ENCODE results near the gene GLP1R.

Gene GLP1R

DNA sequence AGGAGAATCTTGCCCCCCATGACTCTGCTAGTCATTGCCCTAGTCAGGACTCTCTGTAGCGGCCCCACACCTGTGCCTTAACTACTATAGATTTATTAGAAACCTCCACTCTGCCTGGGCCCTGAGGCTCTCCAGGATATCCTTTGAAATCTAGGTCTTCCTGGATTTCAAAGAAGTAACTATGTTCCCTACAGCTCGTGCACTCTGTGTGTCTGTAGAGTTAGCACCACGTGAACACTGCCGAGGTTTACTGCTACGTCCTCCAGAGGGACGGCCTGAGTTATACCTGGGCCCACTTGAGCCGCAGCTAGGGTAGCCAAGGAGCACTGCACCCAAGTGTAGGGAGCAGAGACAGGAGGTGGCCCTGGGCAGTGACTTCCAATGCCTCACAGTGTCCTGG, 19.8 kb downstream of the GLP1R start:
- Mint-ChIP-seq H3K4me1 (no peaks in the 10 kb centered on the region), H3K4me3 (no peak overlapping the region), H3K27ac (no peak overlapping the region), H3K36me3 (no peaks in the 10 kb centered on the region), H3K9me3 (no peaks in the 10 kb centered on the region)
- DNase-seq (ENCODE audit: low spot score in 2 of 2), result no peak
- no peak for ATAC-seq

DNA sequence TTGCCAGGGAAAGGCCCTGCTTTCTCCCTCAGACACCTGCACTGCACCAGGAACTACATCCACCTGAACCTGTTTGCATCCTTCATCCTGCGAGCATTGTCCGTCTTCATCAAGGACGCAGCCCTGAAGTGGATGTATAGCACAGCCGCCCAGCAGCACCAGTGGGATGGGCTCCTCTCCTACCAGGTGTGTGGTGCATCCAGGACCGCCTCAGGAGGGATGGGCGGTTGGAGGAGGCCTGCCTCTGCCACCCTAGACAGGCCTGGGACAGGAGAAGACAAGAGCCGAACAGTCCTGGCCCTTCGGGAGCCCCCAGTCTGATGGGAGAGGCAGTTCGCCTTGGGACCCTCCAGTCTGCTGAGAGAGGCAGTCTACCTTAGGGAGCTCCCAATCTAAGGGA, 24.2 kb downstream of the GLP1R start:
- Mint-ChIP-seq H3K9me3 (no peaks in the 10 kb centered on the region), H3K4me3 (no peak overlapping the region), H3K27ac (no peak overlapping the region), H3K36me3 (no peaks in the 10 kb centered on the region), H3K4me1 (peaks cover 16% of the 10 kb centered on the region)
- ATAC-seq (no peak), DNase-seq (ENCODE audit: low spot score in 2 of 2) (no peak)

DNA sequence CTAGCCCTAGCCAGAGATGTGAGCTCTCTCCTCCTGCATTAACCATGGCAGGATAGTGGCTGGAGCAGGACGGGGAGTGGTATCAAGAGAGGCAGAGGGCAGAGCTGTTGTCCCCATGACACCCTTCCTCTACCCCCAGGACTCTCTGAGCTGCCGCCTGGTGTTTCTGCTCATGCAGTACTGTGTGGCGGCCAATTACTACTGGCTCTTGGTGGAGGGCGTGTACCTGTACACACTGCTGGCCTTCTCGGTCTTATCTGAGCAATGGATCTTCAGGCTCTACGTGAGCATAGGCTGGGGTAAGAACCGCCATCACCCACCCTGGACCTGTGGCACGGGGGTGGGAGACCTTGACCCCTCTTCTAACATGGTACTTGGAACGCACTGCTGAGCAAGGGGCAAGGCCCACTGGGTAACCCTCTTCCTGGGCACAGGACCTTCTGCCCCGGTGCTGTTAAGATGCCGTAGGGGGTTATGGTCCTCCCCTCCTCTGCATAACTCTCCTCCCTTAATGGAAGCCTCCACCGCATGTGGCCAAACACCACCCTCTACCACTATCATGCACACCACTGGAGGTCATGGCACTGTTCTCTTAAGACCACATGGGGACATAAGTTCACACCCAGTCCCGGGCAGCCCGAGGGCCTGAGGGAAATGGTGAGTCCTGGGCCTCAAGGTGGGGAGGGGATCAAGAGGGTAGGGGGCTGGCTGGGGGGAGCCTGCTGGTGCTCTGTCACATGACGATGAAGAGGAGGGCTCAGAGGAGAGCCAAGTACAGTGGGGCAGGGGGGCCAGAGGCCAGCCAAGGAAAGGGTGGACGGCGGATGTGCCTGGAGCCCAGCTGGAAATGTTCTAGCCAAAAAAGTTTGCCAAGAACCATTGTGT, 25.1 kb downstream of the GLP1R start:
- peak; percentile 4 for ATAC-seq
- DNase-seq (ENCODE audit: low spot score in 2 of 2), result no peak
- Mint-ChIP-seq H3K9me3 (no peaks in the 10 kb centered on the region), H3K4me3 (no peak overlapping the region), H3K4me1 (peaks cover 16% of the 10 kb centered on the region), H3K27ac (no peak overlapping the region), H3K36me3 (no peaks in the 10 kb centered on the region)

DNA sequence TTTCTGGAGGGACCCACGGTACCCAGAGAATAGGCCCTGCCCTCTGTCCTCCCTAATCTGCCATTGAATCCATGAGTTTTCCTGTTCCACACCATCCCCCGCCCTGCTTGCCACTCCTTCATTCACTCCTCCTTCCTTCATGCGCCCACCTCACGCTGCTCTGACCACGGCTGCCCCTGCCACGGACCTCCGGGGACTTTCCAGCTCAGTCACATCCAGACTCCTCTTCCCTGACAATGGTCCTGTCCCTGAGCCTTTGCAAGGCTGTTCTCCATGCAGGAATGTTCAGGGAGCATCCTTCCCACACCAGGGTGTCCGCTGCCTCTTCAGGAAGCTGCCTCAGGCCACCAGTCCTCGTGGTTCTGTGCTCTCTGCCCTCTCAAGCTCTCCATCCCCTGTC, 25.9 kb downstream of the GLP1R start:
- Mint-ChIP-seq H3K4me3 (no peak overlapping the region), H3K27ac (no peak overlapping the region), H3K9me3 (no peaks in the 10 kb centered on the region), H3K4me1 (peaks cover 16% of the 10 kb centered on the region), H3K36me3 (no peaks in the 10 kb centered on the region)
- DNase-seq (ENCODE audit: low spot score in 2 of 2) (no peak), ATAC-seq (no peak)

DNA sequence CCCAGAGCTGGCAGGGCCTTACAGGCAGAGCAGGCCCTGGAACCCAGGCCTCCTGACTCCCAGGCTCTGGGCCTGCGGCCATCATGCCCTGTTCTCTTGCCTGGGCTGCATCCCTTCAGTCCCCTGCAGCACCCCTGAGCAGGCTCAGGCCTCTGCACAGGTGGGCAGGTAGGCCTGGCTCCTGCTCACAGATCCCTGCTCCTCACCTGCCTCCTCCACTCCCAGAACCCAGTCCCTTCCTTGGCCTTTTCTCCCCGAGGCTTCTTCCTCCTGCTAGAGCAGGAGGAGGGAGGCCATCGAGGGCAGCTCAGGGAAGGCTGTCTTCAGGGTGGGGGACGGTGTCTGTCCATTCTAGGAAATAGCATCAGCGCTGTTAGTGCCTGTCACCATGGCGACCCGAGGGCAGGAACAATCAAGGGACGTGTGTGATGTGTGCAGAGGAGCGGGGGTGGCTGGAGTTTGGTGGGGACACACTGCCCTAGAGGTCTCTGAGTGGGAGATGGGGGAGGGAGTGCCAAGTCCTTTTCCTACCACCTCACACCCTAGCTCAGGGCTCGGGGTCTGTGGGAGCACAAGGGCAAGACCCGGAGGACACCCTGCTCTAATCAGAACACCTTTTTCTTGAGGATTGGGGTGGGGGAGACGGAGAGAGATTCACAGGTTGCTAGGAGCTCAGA, 26.6 kb downstream of the GLP1R start:
- Mint-ChIP-seq H3K4me1 (peaks cover 16% of the 10 kb centered on the region), H3K27ac (no peak overlapping the region), H3K36me3 (no peaks in the 10 kb centered on the region), H3K4me3 (no peak overlapping the region), H3K9me3 (no peaks in the 10 kb centered on the region)
- ATAC-seq, result no peak
- DNase-seq (ENCODE audit: low spot score in 2 of 2), result no peak

DNA sequence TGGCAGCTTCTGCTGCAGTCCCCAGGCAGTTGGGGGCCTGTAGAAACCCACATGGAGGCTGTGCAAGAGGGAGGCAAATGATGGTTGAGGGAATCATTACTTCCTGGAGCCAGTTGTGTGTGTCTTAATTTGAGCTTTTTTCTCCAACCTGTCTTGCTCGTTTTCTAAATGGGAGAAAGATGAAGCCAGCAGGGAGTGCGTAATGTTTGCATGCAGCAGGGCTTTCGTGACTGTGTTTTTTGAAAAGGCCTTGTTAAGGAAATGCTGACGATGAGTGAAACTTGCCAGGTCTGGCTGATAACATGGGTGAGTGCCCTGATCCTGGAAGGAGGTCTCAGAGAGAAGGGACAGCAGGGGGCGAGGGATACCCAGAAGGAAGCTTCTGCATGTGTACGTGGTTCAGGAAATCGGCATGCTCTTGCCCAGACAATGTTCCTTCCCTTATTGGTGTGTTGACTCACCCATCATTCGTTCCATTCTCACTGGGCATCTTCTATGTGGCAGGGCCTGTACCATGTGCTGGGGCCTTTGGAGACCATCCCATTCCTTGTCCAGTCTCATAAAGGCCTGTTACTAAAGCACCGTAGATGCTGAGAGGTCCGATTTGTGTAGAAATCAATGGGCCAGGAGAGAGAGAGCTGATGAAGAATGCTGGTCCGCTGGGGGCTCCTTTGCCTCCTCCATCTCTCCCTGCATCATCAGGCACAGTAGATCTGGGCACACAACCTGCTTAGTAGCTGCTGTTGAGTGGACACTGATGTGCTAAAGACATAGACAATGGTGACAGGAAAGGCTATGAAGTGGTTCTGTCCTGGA, 27.4 kb downstream of the GLP1R start:
- H3K36me3 Mint-ChIP-seq, result no peaks in the 10 kb centered on the region
- ATAC-seq (no peak), DNase-seq (ENCODE audit: low spot score in 2 of 2) (no peak)
- no peaks in the 10 kb centered on the region for H3K9me3 Mint-ChIP-seq
- H3K4me3 Mint-ChIP-seq, result no peak overlapping the region
- peaks cover 16% of the 10 kb centered on the region for H3K4me1 Mint-ChIP-seq
- no peak overlapping the region for H3K27ac Mint-ChIP-seq

DNA sequence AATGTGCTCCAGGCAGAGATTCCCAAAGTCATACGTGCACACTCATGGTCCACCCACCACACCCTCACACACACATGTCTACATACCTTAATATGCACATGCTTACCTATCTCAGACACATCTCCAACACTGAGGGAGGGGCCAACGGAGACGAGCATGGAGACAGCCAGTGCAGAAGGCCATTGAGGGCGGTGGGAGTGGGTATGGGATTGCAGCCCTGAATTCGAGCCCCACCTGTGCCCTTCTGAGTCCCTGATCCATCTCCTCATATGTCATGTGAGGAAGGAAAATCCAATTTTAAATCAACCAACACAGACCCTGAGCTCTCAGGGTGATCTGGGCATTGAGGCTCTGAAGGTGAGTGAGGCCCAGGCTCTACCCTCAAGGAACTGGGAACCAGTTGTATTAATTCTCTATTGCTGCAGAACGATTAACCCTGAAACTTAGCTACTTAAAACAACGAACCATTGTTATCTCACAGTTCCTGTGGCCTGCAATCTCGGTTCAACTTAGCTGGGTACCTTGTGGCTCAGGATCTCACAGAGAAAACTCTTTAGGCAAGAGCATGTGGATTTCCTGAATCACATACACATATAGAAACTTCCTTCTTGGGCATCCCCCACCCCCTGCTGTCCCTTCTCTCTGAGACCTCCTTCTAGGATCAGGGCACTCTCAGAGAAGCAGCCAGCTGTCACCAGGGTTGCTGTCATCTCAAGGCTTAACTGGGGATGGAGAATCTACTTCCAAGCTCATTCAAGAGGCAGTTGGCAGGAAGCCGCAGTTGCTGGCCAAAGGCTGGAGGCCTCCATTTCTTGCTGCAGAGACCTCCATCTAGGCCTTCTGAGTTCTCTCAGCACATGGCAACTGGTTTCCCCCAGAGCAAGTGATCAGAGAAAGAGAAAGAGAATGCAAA, 28.3 kb downstream of the GLP1R start:
- no peaks in the 10 kb centered on the region for H3K36me3 Mint-ChIP-seq
- H3K27ac Mint-ChIP-seq, result no peak overlapping the region
- H3K4me3 Mint-ChIP-seq, result no peak overlapping the region
- H3K9me3 Mint-ChIP-seq, result no peaks in the 10 kb centered on the region
- peaks cover 16% of the 10 kb centered on the region for H3K4me1 Mint-ChIP-seq
- no peak for ATAC-seq
- DNase-seq (ENCODE audit: low spot score in 2 of 2), result no peak

DNA sequence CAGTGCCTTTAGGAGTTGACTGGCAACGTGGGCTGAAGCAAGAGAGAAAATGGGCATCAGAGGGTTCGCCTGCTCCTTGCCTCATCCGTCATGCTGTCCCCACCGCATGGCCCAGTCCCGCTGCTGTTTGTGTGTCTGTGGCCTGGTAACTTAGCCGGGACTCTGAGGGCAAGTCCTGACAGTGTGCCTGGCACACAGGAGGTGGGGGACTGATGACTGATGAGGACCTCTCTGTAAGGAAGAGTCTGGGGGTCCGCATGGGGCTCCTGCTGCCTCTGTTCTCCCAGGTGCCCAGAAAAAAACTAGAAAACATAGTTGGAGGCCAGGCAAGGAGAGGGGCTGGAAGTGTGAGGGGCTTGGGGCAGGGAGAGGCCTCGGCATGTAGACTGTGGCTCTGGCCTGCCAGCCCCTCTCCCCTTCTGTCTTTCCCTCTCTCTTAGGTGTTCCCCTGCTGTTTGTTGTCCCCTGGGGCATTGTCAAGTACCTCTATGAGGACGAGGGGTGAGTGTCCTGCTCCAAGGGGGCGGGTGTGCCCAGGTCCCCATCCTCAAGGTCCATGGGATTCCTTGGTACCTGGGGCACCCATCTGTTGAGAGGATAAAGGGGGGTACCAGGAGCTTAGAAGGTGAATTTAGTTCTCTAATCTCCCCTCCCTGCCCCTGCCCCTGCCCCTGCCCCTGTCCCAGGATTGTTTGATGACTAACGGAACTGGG, 29.5 kb downstream of the GLP1R start:
- DNase-seq (ENCODE audit: low spot score in 2 of 2) (peak in 1 of 2 donors; percentile 22), ATAC-seq (no peak)
- H3K36me3 Mint-ChIP-seq, result no peaks in the 10 kb centered on the region
- H3K4me1 Mint-ChIP-seq, result peaks cover 17% of the 10 kb centered on the region
- H3K9me3 Mint-ChIP-seq, result no peaks in the 10 kb centered on the region
- no peak overlapping the region for H3K27ac Mint-ChIP-seq
- H3K4me3 Mint-ChIP-seq, result no peak overlapping the region

DNA sequence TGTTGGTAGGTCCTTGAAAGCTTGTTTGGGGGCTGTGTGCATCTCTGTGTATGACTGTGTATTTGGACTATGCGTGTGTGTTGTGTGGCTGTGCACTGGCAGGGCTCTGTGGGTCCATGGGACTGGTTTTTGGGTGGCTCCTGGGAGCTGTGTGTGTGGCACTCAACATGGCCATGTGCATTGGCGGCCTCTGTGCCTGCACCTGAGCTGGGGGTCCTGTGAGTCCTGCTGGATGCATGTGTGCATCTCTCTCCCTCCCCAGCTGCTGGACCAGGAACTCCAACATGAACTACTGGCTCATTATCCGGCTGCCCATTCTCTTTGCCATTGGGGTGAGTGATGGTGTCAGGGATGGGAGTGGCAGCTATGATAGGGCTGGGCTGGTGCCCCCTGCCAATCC, 30.1 kb downstream of the GLP1R start:
- no peaks in the 10 kb centered on the region for H3K9me3 Mint-ChIP-seq
- ATAC-seq, result no peak
- peak in 1 of 2 donors; percentile 43 for DNase-seq (ENCODE audit: low spot score in 2 of 2)
- no peaks in the 10 kb centered on the region for H3K36me3 Mint-ChIP-seq
- H3K4me3 Mint-ChIP-seq, result no peak overlapping the region
- peak overlapping the region; percentile 26 for H3K27ac Mint-ChIP-seq
- peaks cover 24% of the 10 kb centered on the region for H3K4me1 Mint-ChIP-seq

DNA sequence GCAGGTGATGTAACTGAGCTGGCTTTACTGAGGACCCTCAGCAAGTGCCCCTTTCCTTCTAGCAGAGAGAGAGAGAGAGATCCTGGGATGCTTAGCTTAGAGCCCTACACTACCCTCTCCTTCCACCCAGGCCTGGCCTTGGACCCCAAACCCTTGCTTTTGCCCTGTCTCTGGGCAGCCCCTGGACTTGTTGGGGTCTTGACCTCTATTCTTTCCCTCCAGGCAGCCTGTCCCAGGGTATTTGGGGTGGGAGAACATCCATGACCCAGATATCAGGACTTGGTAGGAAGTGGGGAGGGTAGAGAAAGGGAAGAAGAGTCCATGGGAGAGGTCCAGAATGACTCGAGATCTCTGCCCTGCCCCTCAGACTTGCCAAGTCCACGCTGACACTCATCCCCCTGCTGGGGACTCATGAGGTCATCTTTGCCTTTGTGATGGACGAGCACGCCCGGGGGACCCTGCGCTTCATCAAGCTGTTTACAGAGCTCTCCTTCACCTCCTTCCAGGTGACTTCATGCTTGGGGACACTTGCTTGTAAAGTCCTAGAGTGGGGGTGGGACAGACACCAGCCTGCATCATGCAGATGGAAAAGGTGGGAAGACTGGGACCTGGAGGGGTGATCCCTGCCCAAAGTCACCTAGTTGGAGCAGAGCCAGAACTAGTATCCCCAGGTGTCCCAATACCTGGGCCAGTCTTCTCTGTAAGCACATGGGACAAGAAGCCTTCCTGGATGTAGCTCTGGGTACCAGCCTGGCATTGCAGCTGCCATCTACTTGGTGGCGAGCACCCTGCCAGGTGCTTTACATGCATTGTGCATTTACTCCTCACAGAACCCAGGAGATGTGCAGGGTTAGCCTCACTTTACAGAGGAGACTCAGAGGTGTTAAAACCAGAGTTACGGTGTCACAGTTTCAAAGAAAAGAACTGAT, 30.9 kb downstream of the GLP1R start:
- H3K9me3 Mint-ChIP-seq, result no peaks in the 10 kb centered on the region
- peaks cover 22% of the 10 kb centered on the region for H3K4me1 Mint-ChIP-seq
- no peak overlapping the region for H3K4me3 Mint-ChIP-seq
- DNase-seq (ENCODE audit: low spot score in 2 of 2), result peak in 1 of 2 donors; percentile 44
- no peak for ATAC-seq
- peak overlapping the region; percentile 26 for H3K27ac Mint-ChIP-seq
- H3K36me3 Mint-ChIP-seq, result no peaks in the 10 kb centered on the region

DNA sequence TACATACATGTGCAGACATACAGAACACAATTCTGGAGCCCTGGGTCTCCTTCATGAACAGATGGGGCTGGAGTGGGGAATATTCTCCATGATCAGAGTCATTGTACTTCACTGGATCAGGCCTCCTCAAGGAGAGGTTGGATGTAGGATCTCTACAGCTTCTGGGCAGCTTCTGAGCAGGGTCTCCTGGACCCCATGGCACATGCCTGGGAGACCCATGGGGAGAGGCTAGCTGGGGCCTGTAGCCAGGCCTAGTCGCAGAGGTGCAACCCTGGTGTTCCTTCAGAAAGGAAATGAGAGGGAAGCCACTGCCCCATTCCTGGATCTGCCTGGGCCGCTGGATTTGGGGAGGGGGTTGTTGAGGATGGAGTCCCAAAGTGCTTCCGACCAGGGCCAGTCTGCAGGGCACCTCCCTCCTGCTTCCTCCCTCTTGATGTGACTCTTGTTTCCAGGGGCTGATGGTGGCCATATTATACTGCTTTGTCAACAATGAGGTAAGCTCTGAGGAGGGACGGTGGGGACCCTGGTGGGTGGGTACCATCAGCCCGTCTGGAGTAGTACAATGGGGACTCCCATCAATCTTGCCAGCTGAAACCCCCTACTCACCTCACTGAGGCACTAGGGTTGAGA, 31.8 kb downstream of the GLP1R start:
- Mint-ChIP-seq H3K27ac (no peak overlapping the region), H3K4me3 (no peak overlapping the region), H3K9me3 (no peaks in the 10 kb centered on the region), H3K36me3 (no peaks in the 10 kb centered on the region), H3K4me1 (peaks cover 13% of the 10 kb centered on the region)
- ATAC-seq (no peak), DNase-seq (ENCODE audit: low spot score in 2 of 2) (peak in 1 of 2 donors; percentile 38)

DNA sequence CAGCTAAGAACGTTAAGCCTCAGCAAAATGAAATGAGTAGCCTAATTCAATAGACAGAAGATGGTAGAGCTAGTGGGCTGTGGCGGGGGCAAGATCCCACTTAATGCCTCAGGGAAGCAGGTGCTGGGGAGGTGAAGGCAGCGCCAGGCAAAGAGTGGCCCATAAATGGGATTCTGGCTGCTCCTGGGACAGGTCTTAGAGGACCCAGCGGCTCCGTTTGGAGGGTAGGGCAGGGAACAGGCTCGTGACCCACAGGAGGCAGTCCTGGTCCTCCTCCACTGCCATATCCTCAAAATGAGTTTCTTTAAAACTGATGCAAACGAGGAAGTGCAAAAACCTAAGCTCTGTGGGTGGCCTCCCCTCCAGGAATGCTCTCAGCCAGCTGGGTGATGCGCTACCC, 33.7 kb downstream of the GLP1R start:
- H3K36me3 Mint-ChIP-seq, result no peaks in the 10 kb centered on the region
- DNase-seq (ENCODE audit: low spot score in 2 of 2) (peak in 1 of 2 donors; percentile 43), ATAC-seq (no peak)
- H3K4me1 Mint-ChIP-seq, result peaks cover 25% of the 10 kb centered on the region
- H3K4me3 Mint-ChIP-seq, result no peak overlapping the region
- no peak overlapping the region for H3K27ac Mint-ChIP-seq
- H3K9me3 Mint-ChIP-seq, result no peaks in the 10 kb centered on the region

DNA sequence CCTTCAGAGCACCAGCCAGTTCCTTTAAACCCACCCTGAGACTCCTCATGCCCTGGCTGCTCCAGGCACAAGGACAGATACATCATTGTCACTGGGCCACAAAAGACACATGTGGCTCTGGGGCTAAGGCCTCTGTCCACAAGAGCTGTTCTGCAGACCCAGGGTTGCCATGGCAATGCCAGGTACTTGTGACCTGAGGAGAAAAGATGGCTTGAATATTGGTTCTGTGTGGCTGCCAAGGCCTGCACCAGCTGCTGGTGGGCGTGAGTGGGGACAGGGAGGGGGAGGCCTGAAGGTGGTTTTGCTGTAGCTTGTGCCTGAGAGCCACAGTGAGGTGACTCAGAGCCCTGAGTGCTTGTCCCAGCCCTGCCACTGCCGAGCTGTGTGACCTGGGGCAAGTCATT, 34.7 kb downstream of the GLP1R start:
- H3K9me3 Mint-ChIP-seq, result no peaks in the 10 kb centered on the region
- peak in 1 of 2 donors; percentile 51 for DNase-seq (ENCODE audit: low spot score in 2 of 2)
- no peak overlapping the region for H3K4me3 Mint-ChIP-seq
- H3K36me3 Mint-ChIP-seq, result no peaks in the 10 kb centered on the region
- H3K27ac Mint-ChIP-seq, result no peak overlapping the region
- peaks cover 25% of the 10 kb centered on the region for H3K4me1 Mint-ChIP-seq
- ATAC-seq, result peak; percentile 74
